ENCODE data around the gene CEP162. TPM values are rescaled to one million over a fixed set of nuclear protein-coding genes. Genes with fewer than 3 reads are reported as not detected.
"Not testable (repeated sequence)": the region's sequence is repeated elsewhere in the genome, so short reads cannot be mapped to it uniquely, and the experiment has no call there.

CEP162 gene
- total RNA-seq, 1 donor from 2014 or later, result 3.0 TPM

DNA sequence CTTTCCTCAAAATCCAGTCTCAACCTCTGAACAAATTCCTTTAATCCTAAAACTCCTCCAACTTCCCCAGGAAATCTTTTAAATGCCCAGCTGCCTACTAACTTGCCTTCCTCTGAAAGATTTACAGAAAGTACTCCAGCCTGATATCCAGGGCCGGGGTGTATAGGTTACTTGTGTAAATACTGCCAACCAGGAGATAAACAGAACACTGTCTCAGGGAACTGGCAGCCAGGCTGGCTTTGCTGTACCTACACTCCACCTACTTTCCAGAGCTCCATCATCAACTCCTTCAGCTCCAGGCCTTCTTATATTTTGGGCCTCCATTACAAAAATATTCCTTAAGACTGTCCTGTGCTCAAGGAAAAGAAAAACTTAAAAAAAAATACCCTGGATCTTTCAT, 85.9 kb downstream of the CEP162 start:
- DNase-seq (ENCODE audit: low read depth in 2 of 2), result peak in 1 of 2 donors; percentile 8

GRCh38 chr6:84139311-84139710, 88.1 kb downstream of the CEP162 start:
- peak in 1 of 2 donors; percentile 84 for DNase-seq (ENCODE audit: low read depth in 2 of 2)

GRCh38 chr6:84137989-84138575, 89.4 kb downstream of the CEP162 start:
- DNase-seq (ENCODE audit: low read depth in 2 of 2), result peak; percentile 76 to 86

GRCh38 chr6:84137051-84137375, 90.4 kb downstream of the CEP162 start:
- DNase-seq (ENCODE audit: low read depth in 2 of 2), result peak; percentile 31 to 34

DNA sequence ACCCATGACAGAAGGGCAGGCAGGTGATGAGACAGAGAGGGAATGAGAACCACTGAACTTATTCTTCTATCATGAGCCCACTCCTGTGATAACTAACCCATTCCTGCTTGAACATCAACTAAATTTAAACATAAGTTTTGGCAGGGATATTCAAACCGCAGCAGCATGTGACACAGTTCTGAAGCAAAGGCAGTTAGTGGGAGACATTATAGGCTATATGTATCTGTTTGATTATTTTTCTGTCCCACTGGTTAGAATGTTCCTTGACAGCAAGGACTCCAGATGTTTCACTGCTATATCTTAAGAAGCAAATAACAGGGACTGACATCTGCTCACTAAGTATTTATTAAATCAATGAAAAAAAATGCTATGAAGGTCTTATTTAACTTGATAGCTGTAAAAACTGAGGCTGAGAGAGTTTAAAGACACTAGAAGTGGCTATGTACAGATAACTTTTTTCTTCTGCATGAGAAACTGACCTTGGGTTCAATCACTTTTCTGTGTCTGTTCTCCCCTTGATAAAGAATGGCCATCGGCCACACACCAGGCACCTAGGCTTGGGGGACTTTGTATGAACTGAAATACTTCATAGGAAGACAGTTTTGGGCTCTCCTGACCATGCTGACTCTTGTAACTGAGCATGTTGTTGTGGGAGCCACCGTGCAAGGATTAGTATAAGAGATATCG, 90.9 kb downstream of the CEP162 start:
- no peak for DNase-seq (ENCODE audit: low read depth in 2 of 2)

DNA sequence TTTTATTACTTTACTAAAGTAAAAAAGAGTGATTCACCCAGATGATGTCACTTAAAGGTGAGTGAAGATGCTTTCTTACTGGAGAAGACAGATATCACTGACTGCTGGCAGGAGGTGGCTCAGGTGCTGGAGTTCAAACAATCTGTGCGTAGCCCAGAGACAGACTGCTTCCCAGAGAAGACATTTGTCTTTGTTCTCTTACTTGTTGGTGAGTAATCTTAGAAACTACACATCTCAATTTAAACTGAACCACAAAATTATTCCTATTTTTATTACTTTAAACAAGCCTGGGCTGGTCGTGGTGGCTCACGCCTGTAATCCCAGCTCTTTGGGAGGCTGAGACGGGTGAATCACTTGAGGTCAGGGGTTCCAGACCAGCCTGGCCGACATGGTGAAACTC, 92.2 kb downstream of the CEP162 start:
- no peak for DNase-seq (ENCODE audit: low read depth in 2 of 2)

- not testable (repeated sequence) for DNase-seq (ENCODE audit: low read depth in 2 of 2)
These were observed 94.1 kb downstream of the CEP162 start for GRCh38 chr6:84133385-84133784.

DNA sequence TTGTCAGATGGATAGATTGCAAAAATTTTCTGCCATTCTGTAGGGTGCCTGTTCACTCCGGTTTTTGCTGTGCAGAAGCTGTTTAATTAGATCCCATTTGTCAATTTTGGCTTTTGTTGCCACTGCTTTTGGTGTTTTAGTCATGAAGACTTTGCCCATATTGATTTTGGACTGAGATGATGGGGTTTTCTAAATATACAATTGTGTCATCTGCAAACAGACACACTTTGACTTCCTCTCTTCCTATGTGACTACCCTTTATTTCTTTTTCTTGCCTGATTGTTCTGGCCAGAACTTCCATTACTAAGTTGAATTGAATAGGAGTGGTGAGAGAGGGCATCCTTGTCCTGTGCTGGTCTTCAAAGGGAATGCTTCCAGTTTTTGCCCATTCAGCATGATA, 97.9 kb downstream of the CEP162 start:
- peak in 1 of 2 donors; percentile 13 for DNase-seq (ENCODE audit: low read depth in 2 of 2)

- no peak for DNase-seq (ENCODE audit: low read depth in 2 of 2)
These were observed 104.3 kb downstream of the CEP162 start for GRCh38 chr6:84123186-84123585.

DNA sequence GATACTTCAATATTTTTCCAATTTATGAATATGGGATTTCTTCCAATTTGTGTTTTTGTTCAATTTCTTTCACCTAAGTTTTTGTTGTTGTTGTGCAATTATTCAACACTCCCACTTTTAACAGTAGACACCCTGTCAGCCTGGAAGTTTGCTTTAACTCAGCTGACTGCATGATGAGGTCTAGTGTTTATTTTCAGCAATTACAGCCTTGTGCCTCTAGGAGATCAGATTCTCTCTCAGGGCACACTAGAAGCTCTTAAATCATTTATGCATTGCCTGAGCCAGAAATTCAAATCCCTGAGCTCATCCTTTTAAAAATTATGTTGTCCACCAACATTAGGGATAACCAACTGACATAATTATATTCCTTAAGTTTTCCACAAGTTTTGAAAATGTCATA, 108.2 kb downstream of the CEP162 start:
- no peak for DNase-seq (ENCODE audit: low read depth in 2 of 2)

- DNase-seq (ENCODE audit: low read depth in 2 of 2), result no peak
These were observed 109.3 kb downstream of the CEP162 start for GRCh38 chr6:84118191-84118590.

DNA sequence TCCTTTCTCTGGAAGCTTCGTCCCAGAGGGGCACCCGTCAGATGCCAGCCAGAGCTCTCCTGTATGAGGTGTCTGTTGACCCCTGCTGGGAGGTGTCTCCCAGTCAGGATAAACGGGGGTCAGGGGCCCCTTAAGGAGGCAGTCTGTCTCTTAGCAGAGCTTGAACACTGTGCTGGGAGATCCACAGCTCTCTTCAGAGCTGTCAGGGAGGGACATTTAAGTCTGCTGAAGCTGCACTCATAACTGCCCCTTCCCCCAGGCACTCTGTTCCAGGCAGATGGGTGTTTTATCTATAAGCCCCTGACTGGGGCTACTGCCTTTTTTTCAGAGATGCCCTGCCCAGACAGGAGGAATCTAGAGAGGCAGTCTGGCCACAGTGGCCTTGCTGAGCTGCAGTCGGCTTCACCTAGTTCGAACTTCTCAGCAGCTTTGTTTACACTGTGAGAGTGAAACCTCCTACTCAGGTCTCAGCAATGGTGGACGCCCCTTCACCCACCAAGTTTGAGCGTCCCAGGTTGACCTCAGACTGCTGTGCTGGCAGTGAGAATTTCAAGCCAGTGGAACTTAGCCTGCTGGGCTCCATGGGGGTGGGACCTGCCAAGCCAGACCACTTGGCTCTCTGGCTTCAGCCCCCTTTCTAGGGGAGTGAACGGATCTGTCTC, 112.4 kb downstream of the CEP162 start:
- not testable (repeated sequence) for DNase-seq (ENCODE audit: low read depth in 2 of 2)

DNA sequence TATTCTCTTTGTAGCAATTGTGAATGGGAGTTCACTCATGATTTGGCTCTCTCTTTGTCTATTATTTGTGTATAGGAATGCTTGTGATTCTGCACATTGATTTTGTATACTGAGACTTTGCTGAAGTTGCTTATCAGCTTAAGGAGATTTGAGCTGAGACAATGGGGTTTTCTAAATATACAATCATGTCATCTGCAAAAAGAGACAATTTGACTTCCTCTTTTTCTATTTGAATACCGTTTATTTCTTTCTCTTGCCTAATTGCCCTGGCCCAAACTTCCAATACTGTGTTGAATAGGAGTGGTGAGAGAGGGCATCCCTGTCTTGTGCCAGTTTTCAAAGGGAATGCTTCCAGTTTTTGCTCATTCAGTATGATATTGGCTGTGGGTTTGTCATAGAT, 116.1 kb downstream of the CEP162 start:
- not testable (repeated sequence) for DNase-seq (ENCODE audit: low read depth in 2 of 2)

DNA sequence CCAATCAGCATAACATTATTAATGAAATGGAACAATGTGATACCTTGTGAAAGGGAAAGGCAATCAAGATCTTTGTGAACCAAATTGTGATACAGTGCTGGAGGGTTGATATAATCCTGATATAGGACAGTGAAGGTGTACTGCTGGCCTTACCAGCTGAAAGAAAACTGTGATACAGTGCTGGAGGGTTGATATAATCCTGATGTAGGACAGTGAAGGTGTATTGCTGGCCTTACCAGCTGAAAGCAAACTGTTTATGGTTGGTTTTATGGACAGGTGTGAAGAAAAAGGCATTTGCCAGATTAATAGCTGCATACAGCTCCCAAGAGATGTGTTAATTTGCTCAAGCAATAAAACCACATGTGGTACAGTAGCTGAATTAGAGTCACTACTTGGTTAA, 119.9 kb downstream of the CEP162 start:
- DNase-seq (ENCODE audit: low read depth in 2 of 2), result no peak

GRCh38 chr6:84105215-84105924, 122.1 kb downstream of the CEP162 start:
- DNase-seq (ENCODE audit: low read depth in 2 of 2), result peak in 1 of 2 donors; percentile 39

DNA sequence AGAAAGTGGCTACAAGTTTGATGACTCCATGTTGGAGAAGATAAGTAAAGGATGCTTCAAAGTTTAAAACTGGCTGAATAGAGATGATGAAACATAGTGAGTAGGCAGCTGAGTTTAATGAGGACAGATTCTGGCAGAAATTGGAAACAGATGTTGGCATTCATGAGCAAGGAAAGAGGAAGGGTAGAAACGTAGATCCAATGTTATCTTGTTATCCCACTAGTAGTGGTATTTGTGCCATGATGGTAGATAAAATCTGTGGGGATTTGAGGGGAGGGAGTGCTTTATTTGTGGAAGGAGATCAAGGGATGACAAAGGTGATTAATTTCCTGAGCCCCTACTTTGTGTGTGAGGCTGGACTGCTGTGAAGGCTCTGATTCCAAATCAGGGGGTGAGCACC, 124.4 kb downstream of the CEP162 start:
- no peak for DNase-seq (ENCODE audit: low read depth in 2 of 2)

GRCh38 chr6:84095156-84095555, 132.3 kb downstream of the CEP162 start:
- no peak for DNase-seq (ENCODE audit: low read depth in 2 of 2)

- DNase-seq (ENCODE audit: low read depth in 2 of 2), result no peak
These were observed 133.7 kb downstream of the CEP162 start for GRCh38 chr6:84093441-84094435.

DNA sequence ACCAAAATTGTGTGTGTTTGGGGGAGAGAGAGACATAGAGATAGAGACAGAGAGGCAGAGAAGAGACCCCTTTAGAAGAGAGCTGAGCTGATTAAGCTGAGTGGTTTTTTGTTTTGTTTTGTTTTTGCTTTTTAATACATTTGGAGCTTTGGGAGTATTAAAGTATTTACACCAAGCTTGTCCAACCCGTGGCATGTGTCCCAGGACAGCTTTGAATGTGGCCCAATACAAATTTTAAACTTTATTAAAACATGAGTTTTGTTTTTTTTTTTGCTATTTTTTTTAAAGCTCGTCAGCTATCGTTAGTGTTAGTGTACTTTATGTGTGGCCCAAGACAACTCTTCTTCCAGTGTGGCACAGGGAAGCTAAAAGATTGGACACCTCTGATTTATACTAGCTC, 137.9 kb downstream of the CEP162 start:
- DNase-seq (ENCODE audit: low read depth in 2 of 2), result no peak

GRCh38 chr6:84089081-84089480, 138.4 kb downstream of the CEP162 start:
- no peak for DNase-seq (ENCODE audit: low read depth in 2 of 2)

Measured in lung microvascular endothelial cell (primary cell).